ENCODE data around the gene CAVIN4.
A peak's percentile ranks its signal among the peaks of the same experiment; 100 is the strongest.

CAVIN4 gene

DNA sequence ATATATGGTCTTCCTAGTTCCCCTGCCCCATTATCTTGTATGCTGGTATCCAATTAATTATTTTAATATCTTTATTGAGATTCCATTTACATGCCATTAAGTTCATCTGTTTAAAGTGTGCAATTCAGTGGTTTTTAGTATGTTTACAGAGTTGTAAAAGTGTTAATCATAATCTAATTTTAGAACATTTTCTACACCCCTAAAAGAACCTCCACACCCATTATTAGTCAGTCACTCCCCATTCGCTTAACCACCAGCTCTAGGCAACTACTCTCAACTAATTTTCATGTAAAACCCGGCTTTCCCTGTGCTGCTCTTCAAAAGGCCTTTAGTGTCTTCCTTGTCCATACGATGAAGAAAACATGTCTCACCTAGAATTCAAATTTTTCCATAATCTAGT is 20.8 kb upstream of the CAVIN4 start:
- no peak overlapping the region for H3K4me3 ChIP-seq (ENCODE audit: low read depth, low read length)
- no peak overlapping the region for H3K27ac ChIP-seq
- TF ChIP-seq, protein P1, sequence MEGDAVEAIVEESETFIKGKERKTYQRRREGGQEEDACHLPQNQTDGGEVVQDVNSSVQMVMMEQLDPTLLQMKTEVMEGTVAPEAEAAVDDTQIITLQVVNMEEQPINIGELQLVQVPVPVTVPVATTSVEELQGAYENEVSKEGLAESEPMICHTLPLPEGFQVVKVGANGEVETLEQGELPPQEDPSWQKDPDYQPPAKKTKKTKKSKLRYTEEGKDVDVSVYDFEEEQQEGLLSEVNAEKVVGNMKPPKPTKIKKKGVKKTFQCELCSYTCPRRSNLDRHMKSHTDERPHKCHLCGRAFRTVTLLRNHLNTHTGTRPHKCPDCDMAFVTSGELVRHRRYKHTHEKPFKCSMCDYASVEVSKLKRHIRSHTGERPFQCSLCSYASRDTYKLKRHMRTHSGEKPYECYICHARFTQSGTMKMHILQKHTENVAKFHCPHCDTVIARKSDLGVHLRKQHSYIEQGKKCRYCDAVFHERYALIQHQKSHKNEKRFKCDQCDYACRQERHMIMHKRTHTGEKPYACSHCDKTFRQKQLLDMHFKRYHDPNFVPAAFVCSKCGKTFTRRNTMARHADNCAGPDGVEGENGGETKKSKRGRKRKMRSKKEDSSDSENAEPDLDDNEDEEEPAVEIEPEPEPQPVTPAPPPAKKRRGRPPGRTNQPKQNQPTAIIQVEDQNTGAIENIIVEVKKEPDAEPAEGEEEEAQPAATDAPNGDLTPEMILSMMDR (IDR thresholded peaks at IDR 0.05; ENCODE audit: low read depth, low read length, missing control alignments): no peak
- in situ Hi-C loops (cut with HindIII; ENCODE audit: low pct_ligation_motif_present, low sequenced_read_pairs): no loop called here
- DNase-seq: no peak
- H3K27me3 ChIP-seq (replicated peaks): no peaks in the 10 kb centered on the region
- no peaks in the 10 kb centered on the region for H3K36me3 ChIP-seq (replicated peaks)

DNA sequence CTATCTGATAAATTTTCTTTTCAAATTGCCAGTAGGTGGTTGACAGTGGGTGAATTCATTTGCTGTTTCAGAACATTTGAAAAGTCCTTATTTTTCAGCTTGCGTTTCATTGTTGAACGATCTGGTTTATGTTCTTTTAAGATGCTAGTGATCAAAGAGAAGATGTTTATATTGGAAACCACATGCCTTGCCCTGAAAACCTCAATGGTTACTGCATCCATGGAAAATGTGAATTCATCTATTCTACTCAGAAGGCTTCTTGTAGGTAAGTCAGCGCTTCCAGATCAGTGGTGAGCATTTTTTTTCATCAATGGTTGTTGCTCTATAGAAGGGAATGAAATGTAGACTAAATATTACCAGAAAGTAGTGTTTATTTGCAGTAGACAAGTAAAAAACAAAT is 16.6 kb upstream of the CAVIN4 start:
- Histone ChIP-seq H3K36me3 (replicated peaks) (no peaks in the 10 kb centered on the region), H3K27me3 (replicated peaks) (no peaks in the 10 kb centered on the region), H3K4me3 (ENCODE audit: low read depth, low read length) (no peak overlapping the region), H3K27ac (no peak overlapping the region)
- TF ChIP-seq, protein P1 (IDR thresholded peaks at IDR 0.05; ENCODE audit: low read depth, low read length, missing control alignments): no peak
- DNase-seq: no peak
- in situ Hi-C loops (cut with HindIII; ENCODE audit: low pct_ligation_motif_present, low sequenced_read_pairs): no loop called here

DNA sequence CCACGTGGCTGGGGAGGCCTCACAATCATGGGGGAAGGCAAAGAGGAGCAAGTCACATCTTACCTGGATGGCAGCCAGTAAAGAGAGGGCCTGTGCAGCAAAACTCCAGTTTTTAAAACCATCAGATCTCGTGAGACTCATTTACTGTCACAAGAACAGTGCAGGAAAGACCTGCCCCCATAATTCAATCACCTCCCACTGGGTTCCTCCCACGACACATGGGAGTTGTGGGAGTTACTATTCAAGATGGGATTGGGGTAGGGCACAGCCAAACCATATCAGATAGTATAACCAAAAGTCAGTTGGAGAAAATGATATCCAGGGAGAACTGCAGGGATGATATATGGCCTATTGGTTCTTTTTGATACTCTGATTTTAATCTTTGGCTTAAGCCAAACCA is 10.0 kb upstream of the CAVIN4 start:
- TF ChIP-seq, protein P1 (IDR thresholded peaks at IDR 0.05; ENCODE audit: low read depth, low read length, missing control alignments): no peak
- no peak overlapping the region for H3K4me3 ChIP-seq (ENCODE audit: low read depth, low read length)
- in situ Hi-C loops (cut with HindIII; ENCODE audit: low pct_ligation_motif_present, low sequenced_read_pairs): no loop called here
- no peaks in the 10 kb centered on the region for H3K36me3 ChIP-seq (replicated peaks)
- no peak overlapping the region for H3K27ac ChIP-seq
- no peak for DNase-seq
- no peaks in the 10 kb centered on the region for H3K27me3 ChIP-seq (replicated peaks)

DNA sequence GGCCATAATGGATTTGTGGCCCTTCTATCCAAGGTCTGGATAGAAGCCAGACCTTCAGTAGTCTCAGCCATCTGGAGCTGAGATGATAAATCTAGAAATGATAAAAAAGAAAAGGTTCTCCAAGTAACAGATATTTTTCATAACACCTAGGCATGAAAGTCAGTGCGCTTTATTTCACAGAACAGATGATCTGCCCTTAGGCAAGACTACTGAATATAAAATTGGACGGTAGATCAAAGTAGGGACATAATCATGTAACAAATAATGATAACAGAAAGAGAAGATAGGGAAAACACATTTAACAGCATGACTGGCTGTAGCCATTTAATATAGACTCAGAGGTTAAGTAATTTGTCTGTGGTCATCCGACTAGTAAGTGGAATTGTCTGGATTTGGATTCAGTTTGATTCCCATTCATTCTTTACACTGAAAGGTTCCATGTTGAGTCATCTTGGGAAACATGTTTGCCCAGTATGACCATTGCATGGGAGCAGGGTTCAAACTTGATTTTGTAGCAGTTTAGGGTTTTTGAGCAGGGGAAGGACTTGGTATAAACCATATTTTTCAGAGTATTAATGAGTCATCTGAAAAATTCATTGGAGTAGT is 4.1 kb upstream of the CAVIN4 start:
- Histone ChIP-seq H3K4me3 (ENCODE audit: low read depth, low read length) (no peak overlapping the region), H3K36me3 (replicated peaks) (no peaks in the 10 kb centered on the region), H3K27me3 (replicated peaks) (no peaks in the 10 kb centered on the region), H3K27ac (no peak overlapping the region)
- no peak for DNase-seq
- in situ Hi-C loops (cut with HindIII; ENCODE audit: low pct_ligation_motif_present, low sequenced_read_pairs): no loop called here
- TF ChIP-seq, protein P1 (IDR thresholded peaks at IDR 0.05; ENCODE audit: low read depth, low read length, missing control alignments): no peak

DNA sequence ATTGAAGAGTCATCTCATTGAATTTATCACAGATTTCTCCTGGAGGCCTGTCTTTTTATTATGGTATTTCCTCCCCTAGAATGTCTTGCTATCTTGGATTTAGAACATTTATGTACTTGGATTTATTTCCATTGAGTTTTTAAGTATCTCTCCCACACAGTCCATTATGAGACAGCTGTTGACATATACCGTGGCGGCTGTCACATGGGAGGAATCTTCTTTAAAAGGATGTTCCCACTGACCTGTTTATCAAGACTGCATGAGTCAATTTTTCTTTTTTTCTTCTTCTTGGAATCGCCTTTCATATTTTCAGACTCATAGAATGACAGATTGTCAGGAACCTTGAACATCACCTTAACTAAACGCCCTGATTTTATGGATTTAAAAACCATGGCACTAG is 2.9 kb upstream of the CAVIN4 start:
- TF ChIP-seq, protein P1 (IDR thresholded peaks at IDR 0.05; ENCODE audit: low read depth, low read length, missing control alignments): no peak
- in situ Hi-C loops (cut with HindIII; ENCODE audit: low pct_ligation_motif_present, low sequenced_read_pairs): no loop called here
- Histone ChIP-seq H3K36me3 (replicated peaks) (no peaks in the 10 kb centered on the region), H3K27me3 (replicated peaks) (no peaks in the 10 kb centered on the region), H3K4me3 (ENCODE audit: low read depth, low read length) (no peak overlapping the region), H3K27ac (no peak overlapping the region)
- DNase-seq: no peak

DNA sequence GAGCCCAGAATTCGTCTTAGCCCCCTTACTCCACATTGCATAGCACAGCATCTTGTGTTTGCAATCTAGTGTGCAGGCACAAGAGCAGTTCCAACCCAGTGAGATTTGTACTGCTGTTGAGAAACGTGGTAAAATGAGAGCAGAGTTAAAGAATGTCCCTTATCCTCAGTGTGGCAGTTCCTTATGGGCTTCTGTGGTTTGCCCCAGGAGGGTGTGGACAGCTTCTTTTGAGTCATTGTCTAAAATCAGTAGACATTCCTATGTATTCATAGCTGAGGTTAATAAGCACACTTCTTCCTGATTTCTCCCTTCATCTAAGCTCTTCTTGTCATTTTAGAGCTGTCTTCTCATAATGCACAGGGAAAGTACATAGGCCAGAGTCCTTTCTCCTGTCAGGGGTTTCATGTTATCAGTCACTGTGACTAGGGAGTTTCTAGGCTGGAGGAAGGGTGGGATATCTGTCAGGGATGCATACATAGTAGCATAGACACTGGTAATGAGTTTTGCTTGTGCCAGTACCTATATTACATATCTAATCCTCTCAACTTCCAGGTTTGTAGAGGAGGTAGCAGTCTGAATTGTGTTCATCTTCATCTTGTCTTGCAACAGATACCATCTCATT is 2.0 kb upstream of the CAVIN4 start:
- TF ChIP-seq, protein P1 (IDR thresholded peaks at IDR 0.05; ENCODE audit: low read depth, low read length, missing control alignments): no peak
- DNase-seq: peak; percentile 86
- Histone ChIP-seq H3K27ac (peak overlapping the region; percentile 33), H3K36me3 (replicated peaks) (no peaks in the 10 kb centered on the region), H3K27me3 (replicated peaks) (no peaks in the 10 kb centered on the region), H3K4me3 (ENCODE audit: low read depth, low read length) (no peak overlapping the region)
- in situ Hi-C loops (cut with HindIII; ENCODE audit: low pct_ligation_motif_present, low sequenced_read_pairs): no loop called here

Measured in brain microvascular endothelial cell (primary cell).